Caco-2 (cell line): ENCODE results near the gene CSRP1. TPM values are rescaled to one million over a fixed set of nuclear protein-coding genes. Genes with fewer than 3 reads are reported as not detected.

Experiments
- BruUV-seq: library from RNA; stranded (reverse); fragments of 400-500 nt; replicated peaks from 2 replicates; lab custom pipeline; 2021; lab: Mats Ljungman, UMichigan
- CTCF ChIA-PET: fragments of 300-600 bp; sonication (Branson Sonifier 250); formaldehyde crosslinking; loops from one replicate; lab custom pipeline; 2022; ENCODE audit warnings: antibody characterized with exemption; lab: Charles Lee
- POLR2A ChIA-PET: fragments of 300-600 bp; sonication (Branson Sonifier 250); formaldehyde crosslinking; loops from one replicate; lab custom pipeline; 2022; ENCODE audit warnings: antibody characterized with exemption; lab: Charles Lee
- DNase-seq, 2 experiments: peaks; one replicate each; pipeline versions ENCODE4 v3.0.0 to v3.0.0-alpha.2; 2020 to 2022
- H3K27me3 ChIP-seq: replicated peaks from 2 replicates; pipeline ENCODE4 v1.6.0; 2011; ENCODE audit warnings: low read length; ENCODE audit not compliant: control insufficient read depth, insufficient read depth
- H3K36me3 ChIP-seq: 2 replicates; pipeline ENCODE4 v1.5.1; 2011; ENCODE audit warnings: low read length; ENCODE audit not compliant: control insufficient read depth, insufficient read depth
- H3K4me1 ChIP-seq: fragments of 250-450 bp; sonication (Bioruptor Pico); 2 replicates; pipeline ENCODE4 v1.5.1; 2020; ENCODE audit warnings: mild to moderate bottlenecking
- H3K4me3 ChIP-seq: 2 replicates; pipeline ENCODE4 v1.5.1; 2011; ENCODE audit warnings: low read depth, mild to moderate bottlenecking, control low read depth, low read length
- H3K9me3 ChIP-seq: fragments of 250-450 bp; sonication (Bioruptor Pico); 2 replicates; pipeline ENCODE4 v1.5.1; 2020; ENCODE audit warnings: mild to moderate bottlenecking, moderate library complexity
- H3K27ac Mint-ChIP-seq: one replicate; pipeline ENCODE4 v1.8.0; 2022; ENCODE audit warnings: mixed read lengths; ENCODE audit not compliant: unreplicated experiment
- H3K27me3 Mint-ChIP-seq: one replicate; pipeline ENCODE4 v1.8.0; 2022; ENCODE audit warnings: mixed read lengths; ENCODE audit not compliant: insufficient read depth, unreplicated experiment
- H3K36me3 Mint-ChIP-seq: one replicate; pipeline ENCODE4 v1.8.0; 2022; ENCODE audit warnings: mild to moderate bottlenecking, mixed read lengths; ENCODE audit not compliant: insufficient read depth, unreplicated experiment
- H3K4me1 Mint-ChIP-seq: one replicate; pipeline ENCODE4 v1.8.0; 2022; ENCODE audit warnings: low read depth, mixed read lengths; ENCODE audit not compliant: unreplicated experiment
- H3K4me3 Mint-ChIP-seq: one replicate; pipeline ENCODE4 v1.8.0; 2022; ENCODE audit warnings: mild to moderate bottlenecking, moderate library complexity, mixed read lengths; ENCODE audit not compliant: unreplicated experiment
- H3K9me3 Mint-ChIP-seq: one replicate; pipeline ENCODE4 v1.8.0; 2022; ENCODE audit warnings: mixed read lengths; ENCODE audit not compliant: unreplicated experiment
- CTCF ChIP-seq, 2 experiments: fragments of 200-600 bp in 1 of 2; IDR thresholded peaks; 1 replicate in 1 of 2; 2 replicates in 1 of 2; pipeline versions ENCODE4 v1.5.1 to v1.8.0; 2011 to 2022; ENCODE audit warnings: antibody characterized with exemption in 1 of 2, control low read depth in 1 of 2, inconsistent platforms in 1 of 2, low read depth in 1 of 2, low read length in 1 of 2, mild to moderate bottlenecking in 1 of 2, moderate library complexity in 1 of 2; ENCODE audit not compliant: insufficient read depth in 1 of 2, severe bottlenecking in 1 of 2, unreplicated experiment in 1 of 2
- intact Hi-C: fragments of 100-400 bp; cut with micrococcal nuclease; formaldehyde crosslinking; loops from one replicate; pipeline ENCODE4 v1.10.0; 2022; ENCODE audit not compliant: unreplicated experiment
- total RNA-seq: library from RNA; stranded (reverse); gene quantifications from 2 replicates; pipeline ENCODE4 v1.2.3, GENCODE V29; 2022

The CSRP1 gene
- total RNA-seq, 1 experiment from 2014 or later = 60.0 TPM

- H3K9me3 ChIP-seq = no peaks in the 10 kb centered on the region
- Mint-ChIP-seq H3K36me3 (peaks cover 17% of the 10 kb centered on the region), H3K4me3 (peak overlapping the region; percentile 46), H3K9me3 (no peaks in the 10 kb centered on the region), H3K4me1 (peaks cover 27% of the 10 kb centered on the region), H3K27me3 (no peaks in the 10 kb centered on the region), H3K27ac (peak overlapping the region; percentile 88)
- ChIA-PET CTCF (interaction anchor here (1.0 to 1.9 kb wide), 7 partner anchors 13 to 75 kb away, joined by 3 to 17 read pairs (median 6); no protein-coding TSS in a partner anchor), POLR2A (no interaction called here)
- TF ChIP-seq CTCF (IDR thresholded peaks at IDR 0.05; ENCODE audit: insufficient read depth in 1 of 2, low read depth in 1 of 2, low read length in 1 of 2, severe bottlenecking in 1 of 2, unreplicated experiment in 1 of 2) = no peak
- peak; percentile 78 to 85 for DNase-seq
- H3K36me3 ChIP-seq = no peaks in the 10 kb centered on the region
- H3K4me3 ChIP-seq = no peak overlapping the region
- BruUV-seq = no TSS peak
- intact Hi-C loops = no loop called here
- peaks cover 26% of the 10 kb centered on the region for H3K4me1 ChIP-seq
- H3K27me3 ChIP-seq = no peaks in the 10 kb centered on the region
These were observed 45.9 kb downstream of the CSRP1 start for GRCh38 chr1:201460814-201461644.

- CTCF ChIA-PET = interaction anchor here (0.7 kb wide), 1 partner anchor 12 kb away, joined by 4 read pairs; no protein-coding TSS in a partner anchor
These were observed 47.1 kb downstream of the CSRP1 start for GRCh38 chr1:201459775-201460174.

GRCh38 chr1:201459052-201459451 is 47.9 kb downstream of the CSRP1 start:
- POLR2A ChIA-PET = no interaction called here

More at GRCh38 chr1:201459775-201460174, 47.1 kb downstream of the CSRP1 start:
- Histone ChIP-seq H3K9me3 (no peaks in the 10 kb centered on the region), H3K27me3 (no peaks in the 10 kb centered on the region), H3K36me3 (no peaks in the 10 kb centered on the region), H3K4me1 (peaks cover 26% of the 10 kb centered on the region), H3K4me3 (no peak overlapping the region)
- POLR2A ChIA-PET = interaction anchor here (0.5 kb wide), 1 partner anchor 881 kb away, joined by 3 read pairs; no protein-coding TSS in a partner anchor
- TF ChIP-seq CTCF (IDR thresholded peaks at IDR 0.05; ENCODE audit: insufficient read depth in 1 of 2, low read depth in 1 of 2, low read length in 1 of 2, severe bottlenecking in 1 of 2, unreplicated experiment in 1 of 2) = no peak
- intact Hi-C loops = no loop called here
- Mint-ChIP-seq H3K4me3 (no peak overlapping the region), H3K4me1 (peaks cover 27% of the 10 kb centered on the region), H3K36me3 (peaks cover 11% of the 10 kb centered on the region), H3K9me3 (no peaks in the 10 kb centered on the region), H3K27ac (no peak overlapping the region), H3K27me3 (no peaks in the 10 kb centered on the region)
- DNase-seq = no peak
- no TSS peak for BruUV-seq

More at GRCh38 chr1:201459052-201459451, 47.9 kb downstream of the CSRP1 start:
- CTCF ChIA-PET = no interaction called here
- TF ChIP-seq CTCF (IDR thresholded peaks at IDR 0.05; ENCODE audit: insufficient read depth in 1 of 2, low read depth in 1 of 2, low read length in 1 of 2, severe bottlenecking in 1 of 2, unreplicated experiment in 1 of 2) = no peak
- H3K27me3 Mint-ChIP-seq = no peaks in the 10 kb centered on the region
- BruUV-seq = no TSS peak
- peaks cover 27% of the 10 kb centered on the region for H3K4me1 Mint-ChIP-seq
- H3K9me3 ChIP-seq = no peaks in the 10 kb centered on the region
- no peak for DNase-seq
- peaks cover 11% of the 10 kb centered on the region for H3K36me3 Mint-ChIP-seq
- H3K4me3 ChIP-seq = no peak overlapping the region
- H3K36me3 ChIP-seq = no peaks in the 10 kb centered on the region
- intact Hi-C loops = no loop called here
- peaks cover 26% of the 10 kb centered on the region for H3K4me1 ChIP-seq
- no peak overlapping the region for H3K4me3 Mint-ChIP-seq
- no peaks in the 10 kb centered on the region for H3K9me3 Mint-ChIP-seq
- H3K27me3 ChIP-seq = no peaks in the 10 kb centered on the region
- no peak overlapping the region for H3K27ac Mint-ChIP-seq
